Glutamatergic neuron (in vitro differentiated cells): Measurements from ENCODE around the gene SLC45A2. TPM values are rescaled to one million over a fixed set of nuclear protein-coding genes. Genes with fewer than 3 reads are reported as not detected.

Experiments used
- DNase-seq: peaks from one replicate; pipeline ENCODE4 v3.0.0; 2022
- H3K27ac Mint-ChIP-seq: one replicate; pipeline ENCODE4 v1.8.0; 2020; ENCODE audit warnings: mild to moderate bottlenecking, mixed read lengths, inconsistent platforms; ENCODE audit not compliant: unreplicated experiment
- H3K27me3 Mint-ChIP-seq: one replicate; pipeline ENCODE4 v1.8.0; 2020; ENCODE audit warnings: mild to moderate bottlenecking, moderate library complexity, mixed read lengths, inconsistent platforms; ENCODE audit not compliant: unreplicated experiment
- H3K36me3 Mint-ChIP-seq: one replicate; pipeline ENCODE4 v1.8.0; 2020; ENCODE audit warnings: mild to moderate bottlenecking, mixed read lengths, inconsistent platforms; ENCODE audit not compliant: unreplicated experiment
- H3K4me1 Mint-ChIP-seq: one replicate; pipeline ENCODE4 v1.8.0; 2020; ENCODE audit warnings: mild to moderate bottlenecking, low read depth, mixed read lengths, inconsistent platforms; ENCODE audit not compliant: unreplicated experiment
- H3K4me3 Mint-ChIP-seq: one replicate; pipeline ENCODE4 v1.8.0; 2020; ENCODE audit warnings: mild to moderate bottlenecking, mixed read lengths, inconsistent platforms; ENCODE audit not compliant: unreplicated experiment
- H3K9me3 Mint-ChIP-seq: one replicate; pipeline ENCODE4 v1.8.0; 2020; ENCODE audit warnings: mild to moderate bottlenecking, moderate library complexity, mixed read lengths, inconsistent platforms; ENCODE audit not compliant: unreplicated experiment
- total RNA-seq: library from RNA; stranded (reverse); fragmentation: NEBNext Ultra II Directional; extraction: Animal tissue kit (Norgen Biotek cat#: 25700); gene quantifications from one replicate; pipeline ENCODE4 v1.2.1, GENCODE V29; 2021; ENCODE audit not compliant: unreplicated experiment
- TF ChIP-seq, protein P1 (sequence below): fragments of 200-600 bp; sonication (generic); IDR thresholded peaks from one replicate; pipeline ENCODE4 v1.5.0; 2021; ENCODE audit not compliant: partially characterized antibody, unreplicated experiment

Gene SLC45A2
- total RNA-seq, 1 donor from 2014 or later: 0.76 TPM

DNA sequence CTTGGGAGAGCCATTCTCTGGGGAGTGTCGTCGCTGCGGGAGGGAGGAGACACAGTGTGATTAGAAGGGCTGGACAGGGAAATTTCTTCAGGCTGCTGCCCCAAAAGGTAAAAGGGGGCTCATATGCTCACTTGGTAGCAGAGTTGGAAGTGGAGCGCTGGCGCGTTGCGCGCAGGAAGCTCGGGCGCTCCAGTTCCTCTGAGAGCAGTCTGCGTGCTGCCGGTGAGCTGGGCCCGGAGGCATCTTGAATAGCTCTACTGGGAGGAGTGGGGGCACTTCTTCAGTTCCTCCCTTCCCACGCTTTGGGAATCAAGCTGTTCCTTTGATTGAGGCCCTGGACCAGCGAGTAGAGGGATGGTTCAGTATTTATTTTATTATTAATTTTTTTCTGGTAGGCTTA is 45.6 kb downstream of the SLC45A2 start:
- H3K9me3 Mint-ChIP-seq: peaks cover 6% of the 10 kb centered on the region
- H3K36me3 Mint-ChIP-seq: no peaks in the 10 kb centered on the region
- H3K27me3 Mint-ChIP-seq: peaks cover 7% of the 10 kb centered on the region
- H3K27ac Mint-ChIP-seq: no peak overlapping the region
- TF ChIP-seq, protein P1, sequence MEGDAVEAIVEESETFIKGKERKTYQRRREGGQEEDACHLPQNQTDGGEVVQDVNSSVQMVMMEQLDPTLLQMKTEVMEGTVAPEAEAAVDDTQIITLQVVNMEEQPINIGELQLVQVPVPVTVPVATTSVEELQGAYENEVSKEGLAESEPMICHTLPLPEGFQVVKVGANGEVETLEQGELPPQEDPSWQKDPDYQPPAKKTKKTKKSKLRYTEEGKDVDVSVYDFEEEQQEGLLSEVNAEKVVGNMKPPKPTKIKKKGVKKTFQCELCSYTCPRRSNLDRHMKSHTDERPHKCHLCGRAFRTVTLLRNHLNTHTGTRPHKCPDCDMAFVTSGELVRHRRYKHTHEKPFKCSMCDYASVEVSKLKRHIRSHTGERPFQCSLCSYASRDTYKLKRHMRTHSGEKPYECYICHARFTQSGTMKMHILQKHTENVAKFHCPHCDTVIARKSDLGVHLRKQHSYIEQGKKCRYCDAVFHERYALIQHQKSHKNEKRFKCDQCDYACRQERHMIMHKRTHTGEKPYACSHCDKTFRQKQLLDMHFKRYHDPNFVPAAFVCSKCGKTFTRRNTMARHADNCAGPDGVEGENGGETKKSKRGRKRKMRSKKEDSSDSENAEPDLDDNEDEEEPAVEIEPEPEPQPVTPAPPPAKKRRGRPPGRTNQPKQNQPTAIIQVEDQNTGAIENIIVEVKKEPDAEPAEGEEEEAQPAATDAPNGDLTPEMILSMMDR: no peak
- DNase-seq: no peak
- peaks cover 17% of the 10 kb centered on the region for H3K4me1 Mint-ChIP-seq
- H3K4me3 Mint-ChIP-seq: no peak overlapping the region

DNA sequence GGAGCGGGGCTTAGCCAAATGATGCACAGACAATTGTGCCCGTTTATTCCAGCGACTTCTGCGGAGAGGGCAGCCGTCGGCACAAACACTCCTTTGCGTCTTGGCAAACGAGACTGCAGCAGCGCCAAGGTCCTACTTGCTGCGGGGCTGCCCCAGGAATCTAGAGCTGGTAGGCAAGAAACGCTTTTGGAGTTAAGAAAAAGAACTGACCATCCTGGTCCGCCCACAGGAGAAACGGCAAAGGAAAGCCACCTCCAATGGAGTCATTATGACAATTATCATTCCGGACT is 46.0 kb downstream of the SLC45A2 start:
- Mint-ChIP-seq H3K27ac (no peak overlapping the region), H3K36me3 (no peaks in the 10 kb centered on the region), H3K4me1 (peaks cover 17% of the 10 kb centered on the region), H3K4me3 (no peak overlapping the region), H3K9me3 (peaks cover 6% of the 10 kb centered on the region), H3K27me3 (peaks cover 7% of the 10 kb centered on the region)
- TF ChIP-seq, protein P1: no peak
- no peak for DNase-seq

DNA sequence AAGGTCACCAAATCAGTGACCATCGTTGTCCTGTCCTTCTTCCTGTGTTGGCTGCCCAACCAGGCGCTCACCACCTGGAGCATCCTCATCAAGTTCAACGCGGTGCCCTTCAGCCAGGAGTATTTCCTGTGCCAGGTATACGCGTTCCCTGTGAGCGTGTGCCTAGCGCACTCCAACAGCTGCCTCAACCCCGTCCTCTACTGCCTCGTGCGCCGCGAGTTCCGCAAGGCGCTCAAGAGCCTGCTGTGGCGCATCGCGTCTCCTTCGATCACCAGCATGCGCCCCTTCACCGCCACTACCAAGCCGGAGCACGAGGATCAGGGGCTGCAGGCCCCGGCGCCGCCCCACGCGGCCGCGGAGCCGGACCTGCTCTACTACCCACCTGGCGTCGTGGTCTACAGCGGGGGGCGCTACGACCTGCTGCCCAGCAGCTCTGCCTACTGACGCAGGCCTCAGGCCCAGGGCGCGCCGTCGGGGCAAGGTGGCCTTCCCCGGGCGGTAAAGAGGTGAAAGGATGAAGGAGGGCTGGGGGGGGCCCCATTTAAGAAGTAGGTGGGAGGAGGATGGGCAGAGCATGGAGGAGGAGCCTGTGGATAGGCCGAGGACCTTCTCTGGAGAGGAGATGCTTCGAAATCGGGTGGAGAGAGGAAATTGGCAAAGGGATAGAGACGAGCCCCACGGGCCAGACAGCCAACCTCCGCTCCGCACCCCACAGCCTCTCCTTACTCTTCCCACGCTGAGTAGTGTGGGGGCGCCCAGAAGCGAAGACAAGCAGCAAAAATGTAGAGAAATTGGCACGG is 46.6 kb downstream of the SLC45A2 start:
- Mint-ChIP-seq H3K27me3 (peaks cover 7% of the 10 kb centered on the region), H3K36me3 (no peaks in the 10 kb centered on the region), H3K27ac (no peak overlapping the region), H3K4me1 (peaks cover 17% of the 10 kb centered on the region), H3K9me3 (peaks cover 6% of the 10 kb centered on the region), H3K4me3 (no peak overlapping the region)
- TF ChIP-seq, protein P1: no peak
- peak; percentile 14 for DNase-seq

DNA sequence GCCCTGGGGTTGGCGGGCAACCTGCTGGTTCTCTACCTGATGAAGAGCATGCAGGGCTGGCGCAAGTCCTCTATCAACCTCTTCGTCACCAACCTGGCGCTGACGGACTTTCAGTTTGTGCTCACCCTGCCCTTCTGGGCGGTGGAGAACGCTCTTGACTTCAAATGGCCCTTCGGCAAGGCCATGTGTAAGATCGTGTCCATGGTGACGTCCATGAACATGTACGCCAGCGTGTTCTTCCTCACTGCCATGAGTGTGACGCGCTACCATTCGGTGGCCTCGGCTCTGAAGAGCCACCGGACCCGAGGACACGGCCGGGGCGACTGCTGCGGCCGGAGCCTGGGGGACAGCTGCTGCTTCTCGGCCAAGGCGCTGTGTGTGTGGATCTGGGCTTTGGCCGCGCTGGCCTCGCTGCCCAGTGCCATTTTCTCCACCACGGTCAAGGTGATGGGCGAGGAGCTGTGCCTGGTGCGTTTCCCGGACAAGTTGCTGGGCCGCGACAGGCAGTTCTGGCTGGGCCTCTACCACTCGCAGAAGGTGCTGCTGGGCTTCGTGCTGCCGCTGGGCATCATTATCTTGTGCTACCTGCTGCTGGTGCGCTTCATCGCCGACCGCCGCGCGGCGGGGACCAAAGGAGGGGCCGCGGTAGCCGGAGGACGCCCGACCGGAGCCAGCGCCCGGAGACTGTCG is 47.3 kb downstream of the SLC45A2 start:
- Mint-ChIP-seq H3K4me1 (peaks cover 17% of the 10 kb centered on the region), H3K9me3 (peaks cover 6% of the 10 kb centered on the region), H3K27me3 (peaks cover 7% of the 10 kb centered on the region), H3K36me3 (no peaks in the 10 kb centered on the region), H3K27ac (no peak overlapping the region), H3K4me3 (no peak overlapping the region)
- TF ChIP-seq, protein P1: no peak
- no peak for DNase-seq
